ENCODE measurements around the gene ZSCAN10. TPM values are rescaled to one million over a fixed set of nuclear protein-coding genes. Genes with fewer than 3 reads are reported as not detected.

Gene ZSCAN10
- total and polyA plus RNA-seq, 2 donors (not counting 3 experiments of a cell fraction or from before 2014, with no cell fraction given): not detected

- peak; percentile 66 for DNase-seq (ENCODE audit: low read depth, low spot score)
- CTCF ChIA-PET: interaction anchor here (1.0 to 5.1 kb wide), 13 partner anchors 11 to 79 kb away, joined by 3 to 29 read pairs (median 5); partner anchors contain the start of genes IL32 and ZNF213
- TF ChIP-seq CTCF (IDR thresholded peaks at IDR 0.05; ENCODE audit: extremely low read depth in 1 of 2, insufficient read depth in 1 of 2, low read depth in 1 of 2, low read length in 2 of 2) (no peak), MYC (IDR thresholded peaks at IDR 0.05; ENCODE audit: low read depth, low read length) (no peak), JUN (IDR thresholded peaks at IDR 0.05; ENCODE audit: borderline replicate concordance, insufficient read depth, insufficient read length, low read depth) (peak; percentile 9), FOS (IDR thresholded peaks at IDR 0.05; ENCODE audit: borderline replicate concordance, insufficient read depth, low read length) (peak; percentile 72), POLR2A (IDR thresholded peaks at IDR 0.05; ENCODE audit: low read depth, low read length) (no peak)
- peak overlapping the region; percentile 42 for H3K9ac ChIP-seq (replicated peaks; ENCODE audit: extremely low read depth, insufficient read depth, low read length)
- H3K36me3 ChIP-seq (ENCODE audit: control insufficient read depth in 2 of 2, extremely low read depth in 1 of 2, insufficient read depth in 2 of 2, low read length in 2 of 2): no peaks in the 10 kb centered on the region
- peak overlapping the region; percentile 5 for H2AFZ ChIP-seq (ENCODE audit: low read depth, low read length)
- H3K27ac ChIP-seq (ENCODE audit: insufficient read depth, low read depth, low read length): peak overlapping the region; percentile 73
- H4K20me1 ChIP-seq (replicated peaks; ENCODE audit: control insufficient read depth, extremely low read depth, insufficient read depth, low read length): no peaks in the 10 kb centered on the region
- POLR2A ChIA-PET: no interaction called here
- no peak for FAIRE-seq
- BruUV-seq (replicated peaks): no TSS peak
- H3K79me2 ChIP-seq (ENCODE audit: control insufficient read depth, insufficient read depth, low read length): no peaks in the 10 kb centered on the region
- H3K4me3 ChIP-seq (replicated peaks in 1 of 3; ENCODE audit: insufficient read depth in 1 of 3, low read depth in 1 of 3, low read length in 3 of 3): peak overlapping the region in 1 of 3 experiments; percentile 5
- peaks cover 25% of the 10 kb centered on the region for H3K4me1 ChIP-seq (ENCODE audit: control insufficient read depth, extremely low read depth, insufficient read depth, low read length)
- H3K27me3 ChIP-seq (ENCODE audit: control insufficient read depth in 2 of 2, insufficient read depth in 2 of 2, low read length in 2 of 2): no peaks in the 10 kb centered on the region
- peak overlapping the region; percentile 23 for H3K4me2 ChIP-seq (ENCODE audit: insufficient read depth, low read length)
- H3K9me3 ChIP-seq (replicated peaks; ENCODE audit: control insufficient read depth, insufficient read depth, low read length): no peaks in the 10 kb centered on the region
- H3K9me1 ChIP-seq (replicated peaks; ENCODE audit: control insufficient read depth, extremely low read depth, insufficient read depth, low read length): no peaks in the 10 kb centered on the region
- intact Hi-C loops (cut with micrococcal nuclease): loop anchor here (1.0 to 2.0 kb wide), 4 partner anchors 16 to 38 kb away; partner anchors contain the start of gene IL32
- dilution Hi-C loops (cut with MboI; ENCODE audit: extremely low pct_ligation_motif_present, low sequenced_read_pairs): no loop called here
Observed at GRCh38 chr16:3086596-3087242, 12.4 kb downstream of the ZSCAN10 start.
